ENCODE results near the gene EFNA1.
A peak's percentile ranks its signal among the peaks of the same experiment; 100 is the strongest.
"Not testable (repeated sequence)": the region's sequence is repeated elsewhere in the genome, so short reads cannot be mapped to it uniquely, and the experiment has no call there.

Gene EFNA1

GRCh38 chr1:155125511-155125945, 2.1 kb upstream of the EFNA1 start:
- no peak for FAIRE-seq

GRCh38 chr1:155125946-155126555, 1.6 kb upstream of the EFNA1 start:
- FAIRE-seq: no peak

- no peak for FAIRE-seq
Measured at GRCh38 chr1:155126556-155127104, 1.0 kb upstream of the EFNA1 start.

GRCh38 chr1:155127967-155128754, 485 bp downstream of the EFNA1 start:
- no peak for FAIRE-seq

- FAIRE-seq: no peak
Measured at GRCh38 chr1:155128755-155129473, 1.2 kb downstream of the EFNA1 start.

- no peak for FAIRE-seq
Measured at GRCh38 chr1:155130272-155131006, 2.8 kb downstream of the EFNA1 start.

- FAIRE-seq: no peak
Measured at GRCh38 chr1:155131285-155131684, 3.6 kb downstream of the EFNA1 start.

- no peak for FAIRE-seq
Measured at GRCh38 chr1:155131856-155132255, 4.2 kb downstream of the EFNA1 start.

- no peak for FAIRE-seq
Measured at GRCh38 chr1:155133799-155134281, 6.2 kb downstream of the EFNA1 start.

GRCh38 chr1:155134322-155134721, 6.6 kb downstream of the EFNA1 start:
- FAIRE-seq: no peak

GRCh38 chr1:155134880-155135414, 7.3 kb downstream of the EFNA1 start:
- FAIRE-seq: peak; percentile 66

GRCh38 chr1:155135415-155136028, 7.8 kb downstream of the EFNA1 start, which contains the start of gene SLC50A1:
Gene SLC50A1 (plus strand): TSS chr1:155135852. CDS start chr1:155135912, 60 bp downstream.
- FAIRE-seq: peak; percentile 63

GRCh38 chr1:155136748-155137147, 9.1 kb downstream of the EFNA1 start:
- no peak for FAIRE-seq

GRCh38 chr1:155137154-155137949, 9.7 kb downstream of the EFNA1 start:
- no peak for FAIRE-seq

GRCh38 chr1:155139895-155140629, 12.4 kb downstream of the EFNA1 start, which contains the start of gene DPM3:
Gene DPM3 (minus strand): TSS chr1:155140531. CDS start chr1:155140240, 291 bp downstream.
- FAIRE-seq: peak; percentile 19

GRCh38 chr1:155140630-155140953, 12.9 kb downstream of the EFNA1 start:
- FAIRE-seq: no peak

GRCh38 chr1:155141749-155142148, 14.1 kb downstream of the EFNA1 start:
- no peak for FAIRE-seq

- FAIRE-seq: no peak
Measured at GRCh38 chr1:155145491-155145890, 17.8 kb downstream of the EFNA1 start.

GRCh38 chr1:155155996-155156643, 28.4 kb downstream of the EFNA1 start:
- FAIRE-seq: not testable (repeated sequence)

- no peak for FAIRE-seq
Measured at GRCh38 chr1:155158991-155159390, 31.3 kb downstream of the EFNA1 start.
